ENCODE measurements around the gene RAI1.

- TF ChIP-seq POLR2A (IDR thresholded peaks at IDR 0.05; ENCODE audit: low read length), result no peak
- no peak for TF ChIP-seq GATA1 (IDR thresholded peaks at IDR 0.05; ENCODE audit: low read depth, low read length)
Measured at GRCh38 chr17:17701658-17702057, 20.4 kb downstream of the RAI1 start.

Measured in erythroblast (primary cell).